ENCODE measurements around the gene USP19.
A peak's percentile ranks its signal among the peaks of the same experiment; 100 is the strongest.

Gene USP19

GRCh38 chr3:49120438-49121131 lies at the start of gene USP19:
USP19 (minus strand) TSS chr3:49120823; CDS start chr3:49119145, 1,678 bp downstream.
- peak; percentile 9 for DNase-seq

GRCh38 chr3:49166752-49167556 lies 46.3 kb upstream of the USP19 start:
- DNase-seq: no peak

- no peak for DNase-seq
These were observed 45.4 kb upstream of the USP19 start, which contains the start of gene CCDC71 for GRCh38 chr3:49165771-49166751. CCDC71 (minus strand) TSS chr3:49166331; CDS start chr3:49164208, 2,123 bp downstream.

GRCh38 chr3:49164983-49165720 lies 44.5 kb upstream of the USP19 start:
- DNase-seq: no peak

GRCh38 chr3:49163609-49164008 lies 43.0 kb upstream of the USP19 start:
- DNase-seq: no peak

GRCh38 chr3:49162751-49163419 lies 42.3 kb upstream of the USP19 start:
- DNase-seq: no peak

- DNase-seq: no peak
These were observed 41.3 kb upstream of the USP19 start for GRCh38 chr3:49161808-49162530.

GRCh38 chr3:49161197-49161596 lies 40.6 kb upstream of the USP19 start:
- DNase-seq: no peak

- no peak for DNase-seq
These were observed 38.2 kb upstream of the USP19 start for GRCh38 chr3:49158792-49159191.

GRCh38 chr3:49158103-49158709 lies 37.6 kb upstream of the USP19 start:
- no peak for DNase-seq

- no peak for DNase-seq
These were observed 36.7 kb upstream of the USP19 start for GRCh38 chr3:49157289-49157688.

GRCh38 chr3:49153349-49153912 lies 32.8 kb upstream of the USP19 start:
- DNase-seq: no peak

- no peak for DNase-seq
These were observed 31.0 kb upstream of the USP19 start for GRCh38 chr3:49151610-49152009.

GRCh38 chr3:49148159-49148558 lies 27.5 kb upstream of the USP19 start:
- DNase-seq: no peak

GRCh38 chr3:49140080-49140479 lies 19.5 kb upstream of the USP19 start:
- DNase-seq: no peak

GRCh38 chr3:49135499-49135898 lies 14.9 kb upstream of the USP19 start:
- no peak for DNase-seq

- DNase-seq: no peak
These were observed 14.0 kb upstream of the USP19 start for GRCh38 chr3:49134471-49135265.

GRCh38 chr3:49133226-49133951 lies 12.8 kb upstream of the USP19 start:
- peak; percentile 8 for DNase-seq
